Gastroesophageal sphincter (tissue), 3 donors: ENCODE measurements around the gene SLC46A2.

Experiments used
- EP300 ChIP-seq: sonication (generic); formaldehyde crosslinking; IDR thresholded peaks from one replicate; pipeline ENCODE4 v1.6.1; 2017; ENCODE audit warnings: antibody characterized with exemption, mild to moderate bottlenecking
- TF ChIP-seq, protein P1 (sequence below), 4 experiments: fragments of 200-600 bp in 2 of 4; fragments of 450-650 bp in 2 of 4; sonication (generic) in 1 of 4; IDR thresholded peaks; one replicate each; pipeline ENCODE4 v1.5.1; 2017 to 2019; ENCODE audit warnings: antibody characterized with exemption in 4 of 4, mild to moderate bottlenecking in 2 of 4, moderate library complexity in 2 of 4

DNA sequence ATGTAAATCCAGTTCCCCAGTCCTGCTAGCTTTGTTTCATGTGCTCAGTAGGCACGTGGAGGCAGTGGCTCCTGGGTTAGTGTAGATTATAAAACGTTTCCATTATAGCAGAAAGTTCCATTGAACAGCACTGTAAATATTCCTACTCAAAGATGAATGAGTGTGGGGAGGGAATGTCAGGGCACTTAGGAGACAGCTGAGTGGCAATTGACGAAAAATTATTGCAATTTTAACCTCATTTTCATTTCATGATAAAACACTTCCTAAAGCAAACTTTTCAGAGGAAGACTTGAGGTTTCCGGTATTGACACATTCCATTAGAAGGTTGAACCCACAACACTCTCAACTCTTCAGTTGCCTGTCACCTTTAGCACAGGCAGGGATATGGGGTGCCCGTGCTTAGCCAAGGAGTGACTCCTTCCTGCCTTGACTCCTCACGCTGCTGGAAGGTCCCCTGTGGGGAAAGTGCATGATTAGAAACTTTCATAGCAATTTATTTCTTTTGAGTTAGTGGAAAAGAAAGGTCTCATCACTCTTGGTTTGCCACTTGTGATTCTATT lies 41.2 kb downstream of the SLC46A2 start:
- TF ChIP-seq, protein P1, sequence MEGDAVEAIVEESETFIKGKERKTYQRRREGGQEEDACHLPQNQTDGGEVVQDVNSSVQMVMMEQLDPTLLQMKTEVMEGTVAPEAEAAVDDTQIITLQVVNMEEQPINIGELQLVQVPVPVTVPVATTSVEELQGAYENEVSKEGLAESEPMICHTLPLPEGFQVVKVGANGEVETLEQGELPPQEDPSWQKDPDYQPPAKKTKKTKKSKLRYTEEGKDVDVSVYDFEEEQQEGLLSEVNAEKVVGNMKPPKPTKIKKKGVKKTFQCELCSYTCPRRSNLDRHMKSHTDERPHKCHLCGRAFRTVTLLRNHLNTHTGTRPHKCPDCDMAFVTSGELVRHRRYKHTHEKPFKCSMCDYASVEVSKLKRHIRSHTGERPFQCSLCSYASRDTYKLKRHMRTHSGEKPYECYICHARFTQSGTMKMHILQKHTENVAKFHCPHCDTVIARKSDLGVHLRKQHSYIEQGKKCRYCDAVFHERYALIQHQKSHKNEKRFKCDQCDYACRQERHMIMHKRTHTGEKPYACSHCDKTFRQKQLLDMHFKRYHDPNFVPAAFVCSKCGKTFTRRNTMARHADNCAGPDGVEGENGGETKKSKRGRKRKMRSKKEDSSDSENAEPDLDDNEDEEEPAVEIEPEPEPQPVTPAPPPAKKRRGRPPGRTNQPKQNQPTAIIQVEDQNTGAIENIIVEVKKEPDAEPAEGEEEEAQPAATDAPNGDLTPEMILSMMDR (IDR thresholded peaks at IDR 0.05), result no peak
- TF ChIP-seq EP300, result no peak
